ENCODE results near the gene UBR4. TPM values are rescaled to one million over a fixed set of nuclear protein-coding genes. Genes with fewer than 3 reads are reported as not detected.

Gene UBR4
- polyA plus RNA-seq, 1 donor (not counting 4 experiments of a cell fraction or from before 2014, with no cell fraction given): 39.0 TPM

DNA sequence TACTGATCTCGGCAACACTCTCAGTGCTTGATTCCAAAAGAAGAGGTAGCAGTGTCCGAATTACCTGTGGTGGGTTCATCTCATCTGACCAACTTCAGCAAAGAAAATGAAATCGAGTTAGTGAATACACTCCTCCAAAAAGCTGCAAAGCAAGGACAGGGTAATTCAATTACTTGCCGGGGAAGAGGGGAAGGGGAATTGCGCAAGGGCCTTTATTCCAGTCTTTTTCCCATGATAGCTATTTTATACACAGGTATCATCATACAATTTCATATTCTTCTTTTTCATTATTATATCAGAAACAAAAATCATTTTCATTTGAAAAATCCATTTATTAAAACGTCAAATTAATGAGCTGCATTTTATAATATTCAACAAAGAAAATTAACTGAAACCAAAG, 42.9 kb downstream of the UBR4 start:
- Histone ChIP-seq H3K4me2 (ENCODE audit: control insufficient read depth, extremely low read depth, insufficient read depth, low read depth, low read length) (no peak overlapping the region), H3K9me1 (ENCODE audit: control insufficient read depth, extremely low read depth, insufficient read depth, low read length) (no peaks in the 10 kb centered on the region), H3K36me3 (ENCODE audit: control insufficient read depth in 2 of 2, extremely low read depth in 1 of 2, insufficient read depth in 2 of 2, low read length in 2 of 2) (peaks cover 46 to 51% of the 10 kb centered on the region in 2 experiments), H3K9ac (ENCODE audit: control insufficient read depth, extremely low read depth, insufficient read depth, low read length) (no peak overlapping the region), H3K27me3 (ENCODE audit: control insufficient read depth, extremely low read depth, insufficient read depth, low read length) (no peaks in the 10 kb centered on the region), H3K4me1 (ENCODE audit: control insufficient read depth, extremely low read depth, insufficient read depth, low read length) (no peaks in the 10 kb centered on the region), H3K4me3 (ENCODE audit: control insufficient read depth in 2 of 3, extremely low read depth in 1 of 3, insufficient read depth in 2 of 3, low read depth in 1 of 3, low read length in 3 of 3) (no peak overlapping the region), H4K20me1 (ENCODE audit: control insufficient read depth, extremely low read depth, insufficient read depth, low read length) (no peaks in the 10 kb centered on the region), H3K9me3 (ENCODE audit: control insufficient read depth, low read depth, low read length) (no peaks in the 10 kb centered on the region), H2AFZ (ENCODE audit: control insufficient read depth, low read length) (no peak overlapping the region), H3K79me2 (ENCODE audit: control insufficient read depth, insufficient read depth, low read length) (no peaks in the 10 kb centered on the region), H3K27ac (ENCODE audit: control insufficient read depth, insufficient read depth, low read length) (no peak overlapping the region)
- DNase-seq (ENCODE audit: low read depth, low spot score) (no peak), FAIRE-seq (no peak)
- TF ChIP-seq EZH2 (IDR thresholded peaks at IDR 0.05; ENCODE audit: low read length): no peak
- TF ChIP-seq, protein P1, sequence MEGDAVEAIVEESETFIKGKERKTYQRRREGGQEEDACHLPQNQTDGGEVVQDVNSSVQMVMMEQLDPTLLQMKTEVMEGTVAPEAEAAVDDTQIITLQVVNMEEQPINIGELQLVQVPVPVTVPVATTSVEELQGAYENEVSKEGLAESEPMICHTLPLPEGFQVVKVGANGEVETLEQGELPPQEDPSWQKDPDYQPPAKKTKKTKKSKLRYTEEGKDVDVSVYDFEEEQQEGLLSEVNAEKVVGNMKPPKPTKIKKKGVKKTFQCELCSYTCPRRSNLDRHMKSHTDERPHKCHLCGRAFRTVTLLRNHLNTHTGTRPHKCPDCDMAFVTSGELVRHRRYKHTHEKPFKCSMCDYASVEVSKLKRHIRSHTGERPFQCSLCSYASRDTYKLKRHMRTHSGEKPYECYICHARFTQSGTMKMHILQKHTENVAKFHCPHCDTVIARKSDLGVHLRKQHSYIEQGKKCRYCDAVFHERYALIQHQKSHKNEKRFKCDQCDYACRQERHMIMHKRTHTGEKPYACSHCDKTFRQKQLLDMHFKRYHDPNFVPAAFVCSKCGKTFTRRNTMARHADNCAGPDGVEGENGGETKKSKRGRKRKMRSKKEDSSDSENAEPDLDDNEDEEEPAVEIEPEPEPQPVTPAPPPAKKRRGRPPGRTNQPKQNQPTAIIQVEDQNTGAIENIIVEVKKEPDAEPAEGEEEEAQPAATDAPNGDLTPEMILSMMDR (optimal IDR thresholded peaks at IDR 0.05 in 1 of 3, IDR thresholded peaks at IDR 0.05 in 1 of 3, conservative IDR thresholded peaks at IDR 0.05 in 1 of 3; ENCODE audit: extremely low read depth in 1 of 3, insufficient read depth in 2 of 3, low read length in 3 of 3): no peak
- dilution Hi-C loops (cut with MboI; ENCODE audit: extremely low pct_ligation_motif_present, low sequenced_read_pairs): no loop called here

DNA sequence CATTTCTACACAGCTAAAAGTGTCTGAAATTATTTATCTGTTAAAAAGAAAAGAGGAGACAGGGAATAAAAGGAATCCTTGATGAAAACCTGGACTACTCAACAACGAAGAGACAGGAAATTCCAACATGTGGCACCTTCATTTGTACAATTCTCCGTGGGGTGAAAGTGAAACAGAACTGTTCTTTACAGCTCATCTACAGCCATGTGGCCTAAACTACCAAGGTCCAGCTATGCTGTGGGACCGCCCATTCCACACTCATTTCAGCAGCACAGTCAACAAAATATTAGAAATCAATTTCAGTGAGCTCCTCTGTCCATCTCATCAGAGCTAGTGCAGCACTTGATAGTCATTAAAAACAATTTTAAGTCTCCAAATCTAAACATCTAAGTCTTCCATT, 44.0 kb downstream of the UBR4 start:
- H3K9ac ChIP-seq (ENCODE audit: control insufficient read depth, extremely low read depth, insufficient read depth, low read length): no peak overlapping the region
- TF ChIP-seq EZH2 (IDR thresholded peaks at IDR 0.05; ENCODE audit: low read length): no peak
- TF ChIP-seq, protein P1 (optimal IDR thresholded peaks at IDR 0.05 in 1 of 3, IDR thresholded peaks at IDR 0.05 in 1 of 3, conservative IDR thresholded peaks at IDR 0.05 in 1 of 3; ENCODE audit: extremely low read depth in 1 of 3, insufficient read depth in 2 of 3, low read length in 3 of 3): no peak
- no peak overlapping the region for H3K27ac ChIP-seq (ENCODE audit: control insufficient read depth, insufficient read depth, low read length)
- no peak overlapping the region for H3K4me3 ChIP-seq (ENCODE audit: control insufficient read depth in 2 of 3, extremely low read depth in 1 of 3, insufficient read depth in 2 of 3, low read depth in 1 of 3, low read length in 3 of 3)
- dilution Hi-C loops (cut with MboI; ENCODE audit: extremely low pct_ligation_motif_present, low sequenced_read_pairs): no loop called here
- no peaks in the 10 kb centered on the region for H4K20me1 ChIP-seq (ENCODE audit: control insufficient read depth, extremely low read depth, insufficient read depth, low read length)
- no peak overlapping the region for H2AFZ ChIP-seq (ENCODE audit: control insufficient read depth, low read length)
- FAIRE-seq: no peak
- no peaks in the 10 kb centered on the region for H3K27me3 ChIP-seq (ENCODE audit: control insufficient read depth, extremely low read depth, insufficient read depth, low read length)
- no peaks in the 10 kb centered on the region for H3K9me1 ChIP-seq (ENCODE audit: control insufficient read depth, extremely low read depth, insufficient read depth, low read length)
- H3K9me3 ChIP-seq (ENCODE audit: control insufficient read depth, low read depth, low read length): no peaks in the 10 kb centered on the region
- H3K36me3 ChIP-seq (ENCODE audit: control insufficient read depth in 2 of 2, extremely low read depth in 1 of 2, insufficient read depth in 2 of 2, low read length in 2 of 2): peaks cover 48 to 56% of the 10 kb centered on the region in 2 experiments
- no peaks in the 10 kb centered on the region for H3K79me2 ChIP-seq (ENCODE audit: control insufficient read depth, insufficient read depth, low read length)
- no peak for DNase-seq (ENCODE audit: low read depth, low spot score)
- H3K4me1 ChIP-seq (ENCODE audit: control insufficient read depth, extremely low read depth, insufficient read depth, low read length): no peaks in the 10 kb centered on the region
- no peak overlapping the region for H3K4me2 ChIP-seq (ENCODE audit: control insufficient read depth, extremely low read depth, insufficient read depth, low read depth, low read length)

All from keratinocyte (primary cell).